Cardiac septum (tissue), 1 donor: ENCODE measurements around the gene CAPN9. TPM values are rescaled to one million over a fixed set of nuclear protein-coding genes. Genes with fewer than 3 reads are reported as not detected.
"Not testable (repeated sequence)": the region's sequence is repeated elsewhere in the genome, so short reads cannot be mapped to it uniquely, and the experiment has no call there.

Experiments
- DNase-seq: peaks from one replicate; pipeline ENCODE4 v3.0.0-alpha.2; 2020; ENCODE audit warnings: low spot score
- intact Hi-C: fragments of 100-400 bp; cut with DNase I; formaldehyde crosslinking; loops from one replicate; pipeline ENCODE4 v1.14.0; 2022
- long read RNA-seq: library from polyadenylated mRNA; unstranded; transcript quantifications from one replicate; pipeline ENCODE4 v2.0.0, GENCODE V29; 2021
- total RNA-seq: library from RNA; stranded (reverse); fragmentation: NEBNext Ultra II Directional; extraction: Animal tissue kit (Norgen Biotek cat#: 25700); gene quantifications from one replicate; pipeline ENCODE4 v1.2.1, GENCODE V29; 2021
- donor health status: DM: no; HTN: no; CAD: no.

The CAPN9 gene, protein sequence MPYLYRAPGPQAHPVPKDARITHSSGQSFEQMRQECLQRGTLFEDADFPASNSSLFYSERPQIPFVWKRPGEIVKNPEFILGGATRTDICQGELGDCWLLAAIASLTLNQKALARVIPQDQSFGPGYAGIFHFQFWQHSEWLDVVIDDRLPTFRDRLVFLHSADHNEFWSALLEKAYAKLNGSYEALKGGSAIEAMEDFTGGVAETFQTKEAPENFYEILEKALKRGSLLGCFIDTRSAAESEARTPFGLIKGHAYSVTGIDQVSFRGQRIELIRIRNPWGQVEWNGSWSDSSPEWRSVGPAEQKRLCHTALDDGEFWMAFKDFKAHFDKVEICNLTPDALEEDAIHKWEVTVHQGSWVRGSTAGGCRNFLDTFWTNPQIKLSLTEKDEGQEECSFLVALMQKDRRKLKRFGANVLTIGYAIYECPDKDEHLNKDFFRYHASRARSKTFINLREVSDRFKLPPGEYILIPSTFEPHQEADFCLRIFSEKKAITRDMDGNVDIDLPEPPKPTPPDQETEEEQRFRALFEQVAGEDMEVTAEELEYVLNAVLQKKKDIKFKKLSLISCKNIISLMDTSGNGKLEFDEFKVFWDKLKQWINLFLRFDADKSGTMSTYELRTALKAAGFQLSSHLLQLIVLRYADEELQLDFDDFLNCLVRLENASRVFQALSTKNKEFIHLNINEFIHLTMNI
- total RNA-seq, result 0.38 TPM
- long read RNA-seq, partial matches to known transcripts, result 0 of 4 reads
- long read RNA-seq, other reads (novel, unspliced or antisense), result 4 of 4 reads

DNA sequence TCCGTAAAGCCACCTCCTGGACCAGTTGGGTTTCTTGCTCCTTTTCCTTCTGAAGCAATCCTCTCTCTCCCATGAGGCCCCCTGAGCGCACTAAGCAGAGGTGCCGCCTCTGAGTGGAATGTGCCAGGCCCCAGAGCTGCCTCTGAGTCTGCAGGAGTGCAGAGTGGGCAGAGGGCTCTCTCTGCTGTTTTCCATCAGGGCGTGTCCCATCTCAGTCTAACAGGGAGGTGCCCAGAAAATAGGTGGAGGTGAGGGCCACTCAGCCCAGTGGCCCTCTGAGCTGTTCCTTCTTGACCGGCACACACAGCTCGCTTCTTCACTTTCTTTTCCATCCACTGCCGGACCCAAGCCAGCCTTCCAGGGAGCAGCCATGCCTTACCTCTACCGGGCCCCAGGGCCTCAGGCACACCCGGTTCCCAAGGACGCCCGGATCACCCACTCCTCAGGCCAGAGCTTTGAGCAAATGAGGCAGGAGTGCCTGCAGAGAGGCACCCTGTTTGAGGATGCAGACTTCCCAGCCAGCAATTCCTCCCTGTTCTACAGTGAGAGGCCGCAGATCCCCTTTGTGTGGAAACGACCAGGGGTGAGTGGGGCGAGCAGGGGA is at the start of gene CAPN9:
Gene CAPN9, plus strand, starts transcription at position 262 of the 604 bp plus-strand sequence. Its CDS starts 109 bp downstream, at position 371.
- intact Hi-C loops, result no loop called here
- no peak for DNase-seq

DNA sequence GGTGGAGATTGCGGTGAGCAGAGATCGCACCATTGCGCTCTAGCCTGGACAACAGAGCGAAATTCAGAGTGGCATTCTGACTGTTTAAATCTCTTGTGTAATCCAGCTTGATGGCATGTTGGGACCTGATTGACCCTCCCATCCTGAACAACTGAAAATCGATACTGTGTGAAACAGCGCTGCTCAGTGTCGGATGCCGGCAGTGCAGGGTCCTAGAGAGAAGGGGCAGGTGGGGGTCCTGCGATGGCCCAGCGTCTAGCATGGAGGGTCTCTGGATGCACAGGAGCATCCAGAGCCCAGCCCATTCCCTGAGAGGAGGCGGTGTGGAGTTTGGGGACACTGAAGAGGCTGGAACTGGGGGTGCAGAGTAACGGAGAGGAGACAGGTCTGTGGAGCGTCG is 49.1 kb upstream of the CAPN9 start:
- intact Hi-C loops, result no loop called here
- DNase-seq, result no peak

DNA sequence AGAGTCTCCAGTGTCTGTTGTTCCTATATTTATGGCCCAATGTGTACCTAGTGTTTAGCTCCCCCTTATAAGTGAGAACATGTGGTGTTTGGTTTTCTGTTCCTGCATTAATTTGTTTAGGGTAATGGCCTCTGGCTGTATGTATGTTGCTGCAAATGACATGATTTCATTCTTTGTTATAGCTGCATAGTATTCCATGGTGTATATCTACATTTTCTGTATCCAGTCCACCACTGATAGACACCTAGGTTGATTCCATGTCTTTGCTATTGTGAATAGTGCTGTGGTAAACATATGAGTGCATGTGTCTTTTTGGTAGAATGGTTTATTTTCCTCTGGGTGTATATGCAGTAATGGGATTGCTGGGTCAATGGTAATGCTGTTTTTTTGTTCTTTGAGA is 48.2 kb upstream of the CAPN9 start:
- intact Hi-C loops, DNase-seq: not testable (repeated sequence)

DNA sequence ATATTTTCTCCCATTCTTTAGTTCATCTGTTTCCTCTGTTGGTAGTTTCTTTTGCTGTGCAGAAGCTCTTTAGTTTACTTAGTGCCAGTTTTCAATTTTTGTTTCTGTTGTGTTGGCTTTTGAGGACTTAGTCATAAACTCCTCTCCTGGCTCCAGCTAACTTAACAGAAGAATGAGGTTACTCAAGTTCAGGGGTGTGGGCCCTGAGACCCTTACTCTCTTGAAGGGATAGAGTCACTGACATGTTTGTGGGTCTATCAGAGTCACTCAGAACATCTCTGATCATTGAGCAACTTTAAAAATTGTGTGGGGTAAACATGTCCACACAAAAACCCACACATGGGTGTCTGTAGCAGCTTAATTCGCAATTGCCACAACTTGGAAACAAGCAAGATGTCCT is 47.5 kb upstream of the CAPN9 start:
- intact Hi-C loops, result no loop called here
- DNase-seq, result no peak

DNA sequence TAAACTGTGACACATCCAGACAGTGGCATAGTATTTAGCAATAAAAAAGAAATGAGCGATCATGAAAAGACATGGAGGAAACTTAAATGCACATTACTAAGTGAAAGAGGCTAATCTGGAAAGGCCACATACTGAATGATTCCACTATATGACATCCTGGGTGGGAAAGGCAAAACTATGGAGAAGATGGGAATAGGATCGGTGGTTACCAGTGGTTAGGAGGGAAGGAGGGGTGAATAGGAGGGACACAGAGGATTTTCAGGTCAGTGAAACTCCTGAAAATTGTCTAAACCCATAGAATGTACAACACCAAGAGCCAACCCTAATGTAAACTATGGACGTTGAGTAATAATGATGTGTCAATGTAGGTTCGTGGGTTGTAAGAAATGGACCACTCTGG is 47.1 kb upstream of the CAPN9 start:
- DNase-seq, result no peak
- intact Hi-C loops, result no loop called here

DNA sequence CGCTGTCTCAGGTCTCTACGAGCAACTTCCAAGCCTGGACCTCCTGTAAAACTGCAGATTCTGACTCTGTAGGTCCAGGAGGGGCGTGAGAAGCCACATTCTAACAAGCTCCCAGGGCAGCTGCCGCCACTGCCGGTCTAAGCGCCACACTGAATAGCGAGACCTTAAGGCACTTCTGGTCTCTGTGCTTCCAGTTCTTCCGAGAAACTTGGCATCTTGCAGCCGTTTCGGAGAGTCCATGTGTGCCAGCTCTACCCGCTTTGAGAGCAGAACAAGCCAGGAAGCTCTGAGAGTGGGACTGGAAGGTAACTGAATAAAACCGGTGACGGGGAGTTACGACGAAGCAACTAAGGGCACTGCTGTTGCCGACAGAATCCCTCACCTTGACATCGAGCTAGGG is 45.8 kb upstream of the CAPN9 start:
- DNase-seq, result no peak
- intact Hi-C loops, result no loop called here

DNA sequence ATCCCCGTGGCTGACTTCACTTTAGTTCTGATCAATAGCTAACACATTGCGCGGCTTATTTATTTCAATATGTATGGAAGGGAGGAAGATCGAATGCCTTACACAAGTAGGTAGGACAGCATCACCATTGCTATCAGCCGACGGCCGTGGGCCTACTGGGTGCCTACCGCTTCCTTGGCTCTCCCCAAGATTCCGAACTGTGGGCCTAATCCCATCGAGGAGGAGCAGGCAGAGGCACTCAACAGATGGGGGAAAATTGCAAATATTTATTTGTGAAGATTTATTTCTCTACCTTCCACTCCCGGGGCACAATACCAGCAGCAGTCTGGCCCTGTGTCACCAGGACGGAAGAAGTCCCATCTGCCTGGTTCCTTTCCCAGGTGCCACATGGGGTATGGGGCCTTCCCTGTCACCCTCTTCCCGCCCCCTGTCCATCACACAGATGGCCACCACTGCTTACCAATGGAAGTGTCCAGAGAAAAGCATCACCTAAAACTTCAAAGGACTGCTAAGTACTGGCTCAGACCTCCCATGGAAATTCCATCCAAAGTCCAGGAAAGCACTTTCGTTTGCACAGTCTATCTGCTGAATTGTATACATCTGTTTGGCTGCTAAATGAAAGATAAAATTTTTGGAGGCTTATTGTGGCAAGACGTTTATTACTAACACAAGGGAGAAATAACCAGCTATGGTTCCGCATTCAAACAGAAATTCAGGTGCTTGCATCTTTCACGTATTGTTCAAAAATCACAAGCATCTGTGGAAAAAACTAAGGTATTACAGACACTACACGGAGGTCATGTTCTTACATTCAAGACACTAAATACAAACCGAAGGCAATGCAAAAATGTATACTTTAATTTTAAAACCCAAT is 45.1 kb upstream of the CAPN9 start:
- no peak for DNase-seq
- intact Hi-C loops, result no loop called here

DNA sequence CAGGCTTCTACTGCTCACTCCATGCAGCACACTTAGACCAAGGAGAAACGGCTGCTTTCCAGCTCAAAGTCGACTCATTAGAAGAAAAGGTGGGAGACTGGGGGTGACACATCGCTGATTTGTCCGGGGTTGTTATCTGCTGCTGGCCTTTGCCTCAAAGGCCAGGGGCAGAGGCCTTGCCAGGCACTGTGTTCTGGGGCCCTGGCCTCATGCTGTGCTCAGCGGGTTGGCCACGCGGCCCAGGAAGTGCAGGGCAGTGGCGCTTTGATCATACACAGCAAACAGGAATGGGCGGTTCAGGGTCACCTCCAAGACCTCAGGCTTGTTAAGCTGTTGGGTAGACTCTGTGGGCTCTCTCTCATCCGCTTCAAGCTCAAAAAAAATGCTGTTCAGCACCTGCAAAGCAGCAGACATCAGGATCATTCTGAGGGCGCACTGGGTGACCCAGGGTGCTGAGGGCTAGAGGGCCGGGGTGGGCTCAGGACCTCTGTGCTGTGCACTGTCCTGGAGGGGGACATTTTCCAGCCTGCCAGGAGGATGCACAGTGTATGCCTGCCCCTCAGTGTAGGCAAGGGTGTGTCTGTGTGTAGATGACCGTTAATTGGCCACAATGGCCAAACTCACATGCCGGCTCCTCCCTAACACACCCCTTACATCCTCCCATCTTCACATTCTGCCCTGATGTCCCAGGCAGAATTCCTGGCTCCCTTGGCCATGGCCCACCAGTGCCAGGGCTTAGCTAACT is 44.1 kb upstream of the CAPN9 start:
- DNase-seq, result no peak
- intact Hi-C loops, result no loop called here

DNA sequence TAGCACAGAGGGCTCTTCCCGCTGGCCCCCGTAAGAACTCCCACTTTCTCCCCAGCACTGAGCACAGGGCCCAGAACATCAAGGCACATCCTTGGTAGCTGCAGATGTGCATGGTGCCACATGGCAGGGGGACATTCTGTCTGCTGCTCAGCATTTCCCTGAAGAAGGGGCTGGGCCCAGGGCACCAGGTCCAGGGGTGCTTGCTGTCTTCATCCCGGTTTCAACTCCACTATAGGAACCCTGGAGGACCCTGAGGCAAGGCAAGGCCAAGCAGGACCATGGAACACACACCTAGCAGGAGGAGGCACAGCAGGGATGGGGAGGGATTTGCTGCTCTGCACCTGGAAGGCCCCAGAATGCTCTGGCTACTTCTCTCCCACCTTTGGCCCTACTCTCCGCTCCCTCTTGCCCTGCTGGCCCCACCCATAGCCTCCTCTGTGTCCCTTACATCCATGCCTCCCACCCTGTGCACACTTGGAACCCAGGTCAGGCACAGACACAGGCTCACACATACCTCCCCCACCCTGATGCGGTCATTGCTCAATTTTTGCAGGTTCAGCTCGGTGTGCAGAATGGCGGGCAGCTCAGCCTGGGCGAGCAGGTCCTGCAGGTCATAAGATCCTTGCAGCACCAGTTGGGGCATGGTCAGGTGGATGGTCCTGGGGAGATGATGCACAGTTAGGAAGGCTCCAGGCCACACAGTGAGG is 43.4 kb upstream of the CAPN9 start:
- intact Hi-C loops, result no loop called here
- no peak for DNase-seq

DNA sequence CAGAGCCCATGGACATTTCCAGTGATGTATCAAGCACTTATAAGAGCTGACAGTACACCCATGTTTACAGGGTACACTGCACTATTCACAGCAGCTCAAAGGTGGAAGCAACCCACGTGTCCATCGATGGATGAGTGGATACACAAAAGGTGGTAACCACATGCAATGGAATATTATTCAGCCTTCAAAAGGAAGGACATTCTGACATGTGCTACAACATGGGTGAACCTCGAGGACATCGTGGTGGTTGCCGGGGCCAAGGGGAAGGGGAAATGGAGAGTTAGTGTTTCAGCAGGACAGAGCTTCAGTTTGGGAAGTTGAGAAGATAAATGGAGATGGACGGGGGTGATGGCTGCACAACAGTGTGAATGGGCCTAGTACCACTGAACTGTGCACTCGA is 42.4 kb upstream of the CAPN9 start:
- no peak for DNase-seq
- intact Hi-C loops, result no loop called here

DNA sequence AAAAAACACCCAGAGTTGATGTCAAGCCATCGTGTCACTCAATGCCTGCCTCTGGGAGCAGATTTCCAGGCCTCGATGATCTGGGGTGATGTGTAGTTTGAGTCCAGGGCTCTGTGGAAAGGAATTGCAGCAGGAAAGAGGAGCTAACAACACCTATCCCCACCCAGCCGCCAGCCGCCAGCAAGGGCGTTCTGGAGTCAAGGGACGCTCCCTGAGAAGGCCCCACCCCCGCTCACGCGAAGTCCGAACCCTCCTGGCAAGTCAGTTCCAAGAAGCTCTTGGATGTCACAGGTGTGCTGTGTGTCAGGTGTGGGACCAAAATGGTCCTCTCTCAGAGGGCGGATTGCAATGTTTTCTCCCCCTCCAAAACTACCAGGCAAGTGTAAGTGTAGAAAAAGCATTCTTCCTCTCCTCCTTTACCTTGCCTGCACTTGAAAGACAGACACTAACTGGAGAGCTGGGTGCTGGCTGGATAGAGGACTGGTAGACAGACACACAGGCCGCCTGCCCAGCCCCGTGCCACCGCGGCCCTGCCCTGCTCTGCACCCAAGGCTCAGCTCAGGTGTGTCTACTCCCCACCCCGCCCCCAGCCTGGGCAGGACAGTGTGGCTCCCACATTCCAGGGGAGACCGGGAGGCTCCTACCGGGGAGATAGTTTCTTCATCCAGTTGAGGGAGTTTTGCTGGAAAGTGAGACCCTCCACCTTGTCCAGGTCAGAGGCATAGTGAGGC is 41.7 kb upstream of the CAPN9 start:
- DNase-seq, result no peak
- intact Hi-C loops, result no loop called here

DNA sequence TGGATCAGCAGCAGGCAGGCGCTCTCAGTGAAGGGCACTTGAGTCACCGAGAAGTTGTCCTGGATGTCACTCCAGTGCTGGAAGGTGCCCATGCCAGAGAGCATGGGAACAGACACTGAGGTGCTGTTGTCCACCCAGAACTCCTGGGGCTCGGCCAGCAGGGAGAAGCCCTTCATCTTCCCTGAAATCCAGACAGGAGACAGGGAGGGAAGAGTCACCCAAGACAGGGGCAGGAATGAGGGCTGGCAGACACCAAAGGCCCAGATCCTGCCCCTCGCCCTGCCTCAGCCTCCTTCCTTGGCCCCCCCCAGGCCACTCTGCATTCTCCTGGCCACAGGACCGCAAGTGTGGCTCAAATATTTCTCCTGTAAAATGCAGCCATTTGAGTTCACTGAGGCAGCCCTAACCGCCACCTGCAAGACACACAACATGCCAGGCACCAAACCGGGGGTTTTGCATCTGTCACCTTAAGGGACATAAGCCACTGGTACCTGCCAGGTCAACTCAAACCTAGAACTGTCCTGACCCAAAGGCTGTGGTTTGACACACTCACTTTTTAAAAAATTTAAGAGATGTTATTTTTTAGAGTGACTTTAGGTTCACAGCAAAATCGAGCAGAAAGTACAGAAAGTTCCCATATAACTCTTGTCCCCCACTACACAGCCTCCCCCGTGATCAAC is 41.0 kb upstream of the CAPN9 start:
- intact Hi-C loops, result no loop called here
- no peak for DNase-seq

DNA sequence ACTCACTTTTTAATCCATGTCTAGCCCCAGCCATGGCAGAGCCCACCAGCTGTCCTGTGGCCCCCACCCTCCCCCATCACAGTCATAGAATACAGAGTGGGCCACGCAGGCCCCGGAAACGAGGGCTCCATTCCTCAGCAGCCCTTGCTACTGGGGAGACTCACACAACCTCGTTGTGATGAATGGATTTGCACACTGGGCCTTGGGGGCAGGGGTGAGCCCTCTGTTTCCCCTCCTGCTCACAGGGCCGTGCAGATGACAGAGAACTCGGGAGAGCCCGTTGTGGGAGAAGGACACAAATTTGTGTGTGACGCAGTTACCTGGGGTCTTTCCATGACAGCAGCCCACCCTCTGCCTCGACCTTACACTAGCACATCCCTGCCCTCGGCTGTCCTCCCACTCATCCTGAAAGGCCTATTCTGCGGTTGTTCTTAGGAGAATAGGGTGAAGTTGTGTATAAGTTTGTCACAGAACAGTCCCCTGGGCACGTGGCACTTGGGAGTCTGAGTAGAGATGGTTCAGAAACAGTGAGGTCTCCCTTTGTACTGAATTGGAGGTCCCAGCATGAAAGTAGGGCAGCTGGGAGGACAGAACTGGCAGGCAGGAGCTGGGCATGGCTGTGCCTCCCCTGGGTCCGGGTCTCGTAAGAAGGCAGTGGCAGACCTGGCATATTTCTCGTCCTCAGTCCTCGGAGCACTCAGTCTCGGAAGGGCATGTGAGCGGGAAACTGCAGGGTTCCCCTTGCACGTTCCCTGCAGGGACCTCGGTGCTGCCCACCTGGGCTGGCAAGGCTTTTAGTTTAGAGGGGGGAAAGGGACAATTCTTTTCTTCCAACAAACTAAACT is 40.1 kb upstream of the CAPN9 start:
- intact Hi-C loops, result no loop called here
- no peak for DNase-seq

DNA sequence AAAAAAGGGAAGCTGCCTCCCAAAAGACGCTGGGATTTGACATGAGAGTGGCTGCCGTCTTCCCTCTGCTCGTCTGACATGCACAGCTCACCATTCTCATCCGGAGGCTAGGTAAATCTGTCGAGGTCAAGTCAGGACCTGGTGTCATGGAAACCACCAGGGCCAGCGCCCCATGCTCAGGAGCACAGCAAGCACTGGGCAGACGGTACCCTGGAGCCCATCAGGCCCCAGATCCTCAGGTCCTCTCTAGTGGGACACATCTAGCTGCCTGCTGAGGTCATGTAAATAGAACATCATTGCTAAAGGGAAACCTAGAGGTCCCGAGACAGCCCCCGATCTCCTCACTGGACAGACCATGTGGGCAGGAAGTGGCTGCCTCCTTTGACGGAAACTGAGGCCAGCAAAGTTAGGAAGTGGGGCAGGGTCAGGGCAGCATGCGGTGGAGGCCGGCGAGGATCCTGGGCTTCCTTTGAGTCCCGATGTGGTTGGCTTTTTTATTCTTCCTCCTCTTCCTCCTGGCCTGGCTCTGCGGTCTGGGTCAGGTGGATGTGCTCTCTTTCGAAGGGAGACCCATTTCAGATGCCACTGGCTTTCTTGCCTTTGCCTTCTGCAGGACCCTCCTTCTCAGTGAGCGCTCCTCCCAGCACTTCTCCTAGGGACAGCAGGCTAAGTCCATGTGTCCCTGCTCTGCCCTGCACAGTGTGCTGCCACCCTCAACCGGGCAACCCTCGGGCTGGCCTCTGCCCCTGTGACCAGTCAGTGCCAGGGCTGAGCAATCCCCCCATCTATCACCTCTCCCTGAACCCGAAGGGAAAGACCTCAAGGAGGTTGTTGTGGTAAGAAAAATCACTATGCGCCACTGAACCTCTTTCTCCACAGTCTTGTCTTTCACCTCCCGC is 39.2 kb upstream of the CAPN9 start:
- intact Hi-C loops, result no loop called here
- DNase-seq, result no peak
